NOMO-1 treated with dmso at 0.1 percent for 144 hours (cell line): Measurements from ENCODE around the gene SIL1.

Experiments used
- DNase-seq: peaks from one replicate; lab custom pipeline; 2025; ENCODE audit not compliant: unreplicated experiment; lab: John Stamatoyannopoulos, UW

SIL1 gene

GRCh38 chr5:138986186-138986800 is 211.9 kb downstream of the SIL1 start:
- no peak for DNase-seq

GRCh38 chr5:138985683-138986082 is 212.5 kb downstream of the SIL1 start:
- no peak for DNase-seq

- no peak for DNase-seq
Observed at GRCh38 chr5:138985256-138985655, 212.9 kb downstream of the SIL1 start.

GRCh38 chr5:138983984-138984383 is 214.2 kb downstream of the SIL1 start:
- DNase-seq, result no peak

- DNase-seq, result no peak
Observed at GRCh38 chr5:138981586-138981985, 216.6 kb downstream of the SIL1 start.

- no peak for DNase-seq
Observed at GRCh38 chr5:138981131-138981530, 217.0 kb downstream of the SIL1 start.

- DNase-seq, result no peak
Observed at GRCh38 chr5:138980441-138980840, 217.7 kb downstream of the SIL1 start.

- no peak for DNase-seq
Observed at GRCh38 chr5:138979684-138980280, 218.4 kb downstream of the SIL1 start.

- DNase-seq, result no peak
Observed at GRCh38 chr5:138978581-138978980, 219.6 kb downstream of the SIL1 start.

GRCh38 chr5:138978080-138978479 is 220.1 kb downstream of the SIL1 start:
- DNase-seq, result no peak

- no peak for DNase-seq
Observed at GRCh38 chr5:138975098-138975847, 222.9 kb downstream of the SIL1 start.

- no peak for DNase-seq
Observed at GRCh38 chr5:138974227-138975063, 223.7 kb downstream of the SIL1 start.

GRCh38 chr5:138972836-138973235 is 225.3 kb downstream of the SIL1 start:
- no peak for DNase-seq

GRCh38 chr5:138972230-138972629 is 225.9 kb downstream of the SIL1 start:
- DNase-seq, result no peak

GRCh38 chr5:138969323-138970002 is 228.7 kb downstream of the SIL1 start:
- DNase-seq, result no peak

- DNase-seq, result no peak
Observed at GRCh38 chr5:138968601-138969000, 229.6 kb downstream of the SIL1 start.

- no peak for DNase-seq
Observed at GRCh38 chr5:138967791-138968448, 230.2 kb downstream of the SIL1 start.

GRCh38 chr5:138966236-138966985 is 231.8 kb downstream of the SIL1 start:
- DNase-seq, result no peak

- DNase-seq, result no peak
Observed at GRCh38 chr5:138965626-138966025, 232.5 kb downstream of the SIL1 start.
